NCI-H2029 treated with DMSO at 0.1 percent for 48 hours (cell line): ENCODE data around the gene CUEDC1.

ENCODE experiments used
- DNase-seq: peaks from one replicate; lab custom pipeline; 2025; lab: John Stamatoyannopoulos, UW

CUEDC1 gene

GRCh38 chr17:57957120-57957850 lies 2.1 kb upstream of the CUEDC1 start:
- DNase-seq = no peak

GRCh38 chr17:57956291-57957119 lies 1.3 kb upstream of the CUEDC1 start:
- DNase-seq = peak; percentile 28

GRCh38 chr17:57954397-57955182 lies 622 bp downstream of the CUEDC1 start:
- DNase-seq = no peak

- DNase-seq = no peak
Measured at GRCh38 chr17:57953705-57954396, 1.4 kb downstream of the CUEDC1 start.

- no peak for DNase-seq
Measured at GRCh38 chr17:57953219-57953618, 2.0 kb downstream of the CUEDC1 start.

GRCh38 chr17:57949649-57950048 lies 5.6 kb downstream of the CUEDC1 start:
- DNase-seq = no peak

- DNase-seq = no peak
Measured at GRCh38 chr17:57948555-57949420, 6.4 kb downstream of the CUEDC1 start.

- DNase-seq = no peak
Measured at GRCh38 chr17:57948169-57948554, 7.0 kb downstream of the CUEDC1 start.

- no peak for DNase-seq
Measured at GRCh38 chr17:57947369-57947768, 7.8 kb downstream of the CUEDC1 start.

- DNase-seq = peak; percentile 45
Measured at GRCh38 chr17:57946798-57947358, 8.3 kb downstream of the CUEDC1 start.

- no peak for DNase-seq
Measured at GRCh38 chr17:57945996-57946797, 9.0 kb downstream of the CUEDC1 start.

GRCh38 chr17:57944908-57945307 lies 10.3 kb downstream of the CUEDC1 start:
- DNase-seq = no peak

- no peak for DNase-seq
Measured at GRCh38 chr17:57943645-57944044, 11.6 kb downstream of the CUEDC1 start.

- no peak for DNase-seq
Measured at GRCh38 chr17:57943140-57943539, 12.1 kb downstream of the CUEDC1 start.

- no peak for DNase-seq
Measured at GRCh38 chr17:57941384-57942370, 13.5 kb downstream of the CUEDC1 start.

- DNase-seq = peak; percentile 83
Measured at GRCh38 chr17:57940653-57941329, 14.4 kb downstream of the CUEDC1 start.

GRCh38 chr17:57940231-57940630 lies 15.0 kb downstream of the CUEDC1 start:
- DNase-seq = peak; percentile 89

GRCh38 chr17:57939797-57940196 lies 15.4 kb downstream of the CUEDC1 start:
- peak; percentile 92 for DNase-seq
